Stimulated activated CD4-positive, alpha-beta T cell treated with anti-CD3 and anti-CD28 coated beads, Interleukin-4, amount 100 ng/mL, for 4 hours (primary cell): ENCODE measurements around the gene OR14A2.
A peak's percentile ranks its signal among the peaks of the same experiment; 100 is the strongest.
"Not testable (repeated sequence)": the region's sequence is repeated elsewhere in the genome, so short reads cannot be mapped to it uniquely, and the experiment has no call there.

Source experiments
- DNase-seq, 2 experiments: peaks; one replicate each; pipeline ENCODE4 v3.0.0-alpha.2; 2020

OR14A2 gene

GRCh38 chr1:247748041-247748440, at the start of gene OR14A2:
TSS of gene OR14A2 (minus strand) at chr1:247748141.
- DNase-seq, result no peak

GRCh38 chr1:247797518-247797917, 49.6 kb upstream of the OR14A2 start:
- no peak for DNase-seq

- no peak for DNase-seq
These were observed 21.7 kb upstream of the OR14A2 start for GRCh38 chr1:247769603-247770002.

GRCh38 chr1:247760456-247760855, 12.5 kb upstream of the OR14A2 start, which contains the start of gene OR1C1:
TSS of gene OR1C1 (minus strand) at chr1:247760556. CDS start at chr1:247758406, 2,150 bp downstream.
- no peak for DNase-seq

GRCh38 chr1:247754311-247754710, 6.4 kb upstream of the OR14A2 start:
- DNase-seq, result not testable (repeated sequence)

- DNase-seq, result no peak
These were observed 1.9 kb upstream of the OR14A2 start for GRCh38 chr1:247749870-247750269.

- DNase-seq, result no peak
These were observed 325 bp downstream of the OR14A2 start for GRCh38 chr1:247747616-247748015.

GRCh38 chr1:247746391-247746935, 1.5 kb downstream of the OR14A2 start:
- no peak for DNase-seq

GRCh38 chr1:247742215-247742760, 5.7 kb downstream of the OR14A2 start:
- not testable (repeated sequence) for DNase-seq

GRCh38 chr1:247741756-247742155, 6.2 kb downstream of the OR14A2 start:
- no peak for DNase-seq

- no peak for DNase-seq
These were observed 7.2 kb downstream of the OR14A2 start for GRCh38 chr1:247740721-247741120.

GRCh38 chr1:247738315-247738714, 9.6 kb downstream of the OR14A2 start, which contains the start of gene OR14K1:
TSS of gene OR14K1 (plus strand) at chr1:247738615. CDS start at chr1:247738615, 0 bp downstream.
- no peak for DNase-seq

- no peak for DNase-seq
These were observed 26.7 kb downstream of the OR14A2 start for GRCh38 chr1:247721222-247721621.

GRCh38 chr1:247716546-247716945, 31.4 kb downstream of the OR14A2 start, which contains the start of gene OR6F1:
TSS of gene OR6F1 (minus strand) at chr1:247716646. CDS start at chr1:247712755, 3,891 bp downstream.
- no peak for DNase-seq

- no peak for DNase-seq
These were observed 34.2 kb downstream of the OR14A2 start for GRCh38 chr1:247713753-247714152.

- DNase-seq, result not testable (repeated sequence)
These were observed 37.3 kb downstream of the OR14A2 start for GRCh38 chr1:247710681-247711080.

GRCh38 chr1:247701338-247701737, 46.6 kb downstream of the OR14A2 start:
- no peak for DNase-seq

GRCh38 chr1:247681288-247681897, 66.5 kb downstream of the OR14A2 start:
- peak in 1 of 2 experiments; percentile 7 for DNase-seq

GRCh38 chr1:247680171-247680570, 67.8 kb downstream of the OR14A2 start:
- DNase-seq, result no peak

GRCh38 chr1:247679639-247680038, 68.3 kb downstream of the OR14A2 start, which contains the start of gene OR13G1:
TSS of gene OR13G1 (minus strand) at chr1:247679739. CDS start at chr1:247673041, 6,698 bp downstream.
- DNase-seq, result no peak
